Measurements from ENCODE around the gene COX20.

DNA sequence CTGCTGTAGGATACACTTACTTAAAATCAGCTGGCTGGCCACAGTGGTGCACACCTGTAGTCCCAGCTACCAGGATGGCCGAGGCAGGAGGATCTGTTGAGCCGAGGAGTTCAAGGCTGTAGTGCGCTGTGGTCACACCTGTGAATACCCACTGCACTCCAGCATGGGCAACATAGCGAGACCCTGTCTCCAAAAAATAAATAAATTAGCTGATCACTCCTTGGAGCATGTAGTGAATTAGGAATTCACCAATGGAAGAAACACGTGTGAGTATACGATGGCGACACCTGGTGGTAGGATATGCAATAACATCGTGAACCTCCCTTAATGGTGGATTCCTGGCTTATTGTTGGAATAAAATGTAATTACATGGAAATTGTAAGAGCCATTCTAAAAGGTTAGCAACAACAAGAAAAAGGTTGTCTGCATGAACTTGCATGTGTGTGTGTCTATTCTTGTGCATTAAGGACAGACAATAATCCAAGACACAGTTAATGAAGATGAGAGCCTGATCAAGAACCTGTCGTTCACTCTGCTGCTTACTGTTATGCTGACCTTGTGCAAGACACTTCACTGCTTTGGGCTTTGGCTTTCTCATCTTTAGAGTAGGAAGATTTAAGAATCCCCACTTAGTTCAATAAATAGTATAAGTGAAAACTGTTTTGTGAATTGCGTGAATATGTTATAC, 38.6 kb upstream of the COX20 start:
- TF ChIP-seq POLR2A (IDR thresholded peaks at IDR 0.05; ENCODE audit: low read length) (no peak), GATA1 (IDR thresholded peaks at IDR 0.05; ENCODE audit: low read depth, low read length) (no peak)
